AG04449 (cell line): ENCODE results near the gene RAPGEF3.

ENCODE experiments used
- CTCF ChIA-PET: fragments of 350-600 bp; formaldehyde crosslinking; extraction: SDS; loops from one replicate; lab custom pipeline; 2021; ENCODE audit warnings: antibody characterized with exemption; lab: Yijun Ruan, JAX
- POLR2A ChIA-PET: fragments of 400-600, 350-600 bp; formaldehyde crosslinking; extraction: SDS; loops from one replicate; lab custom pipeline; 2020; ENCODE audit warnings: antibody characterized with exemption, inconsistent platforms; lab: Yijun Ruan, JAX
- DNase-seq: peaks from one replicate; pipeline ENCODE4 v3.0.0-alpha.2; 2010; ENCODE audit warnings: low read depth, low spot score
- H3K4me3 ChIP-seq: 2 replicates; pipeline ENCODE4 v1.5.1; 2011; ENCODE audit warnings: low read depth, mild to moderate bottlenecking, control low read depth, low read length
- CTCF ChIP-seq: IDR thresholded peaks from one replicate; pipeline ENCODE4 v1.5.1; 2011; ENCODE audit warnings: mild to moderate bottlenecking, moderate library complexity, low read length, control low read depth, inconsistent platforms; ENCODE audit not compliant: insufficient read depth; ENCODE audit errors: missing control alignments

Gene RAPGEF3

GRCh38 chr12:47750229-47750798, 8.4 kb downstream of the RAPGEF3 start:
- CTCF ChIA-PET: interaction anchor here (0.9 to 14.3 kb wide), 4 partner anchors 7 to 34 kb away, joined by 3 to 349 read pairs (median 234); partner anchors contain the start of gene SLC48A1
- DNase-seq: no peak
- no peak overlapping the region for H3K4me3 ChIP-seq
- no peak for TF ChIP-seq CTCF
- POLR2A ChIA-PET: no interaction called here

- POLR2A ChIA-PET: no interaction called here
- CTCF ChIA-PET: interaction anchor here (0.8 to 2.1 kb wide), 3 partner anchors 18 to 90 kb away, joined by 3 to 11 read pairs (median 4); no protein-coding TSS in a partner anchor
- no peak for TF ChIP-seq CTCF
Measured at GRCh38 chr12:47748899-47749298, 9.8 kb downstream of the RAPGEF3 start.

GRCh38 chr12:47748507-47748828, 10.2 kb downstream of the RAPGEF3 start:
- ChIA-PET POLR2A (no interaction called here), CTCF (interaction anchor here (1.2 to 10.3 kb wide), 3 partner anchors 8 to 91 kb away, joined by 4 to 349 read pairs (median 11); partner anchors contain the start of gene RAPGEF3)
- no peak for TF ChIP-seq CTCF
- H3K4me3 ChIP-seq: no peak overlapping the region
- DNase-seq: no peak

More at GRCh38 chr12:47748899-47749298, 9.8 kb downstream of the RAPGEF3 start:
- H3K4me3 ChIP-seq: no peak overlapping the region
- no peak for DNase-seq

- no peak for TF ChIP-seq CTCF
- POLR2A ChIA-PET: no interaction called here
- CTCF ChIA-PET: interaction anchor here (0.9 to 10.3 kb wide), 5 partner anchors 9 to 91 kb away, joined by 4 to 349 read pairs (median 5); partner anchors contain the start of gene RAPGEF3
- no peak overlapping the region for H3K4me3 ChIP-seq
- no peak for DNase-seq
Measured at GRCh38 chr12:47747596-47748506, 10.8 kb downstream of the RAPGEF3 start.

- no peak for TF ChIP-seq CTCF
- DNase-seq: no peak
- ChIA-PET POLR2A (no interaction called here), CTCF (interaction anchor here (0.9 to 10.3 kb wide), 4 partner anchors 10 to 92 kb away, joined by 4 to 349 read pairs (median 8); partner anchors contain the start of gene RAPGEF3)
- no peak overlapping the region for H3K4me3 ChIP-seq
Measured at GRCh38 chr12:47747126-47747525, 11.6 kb downstream of the RAPGEF3 start.

GRCh38 chr12:47746523-47746922, 12.2 kb downstream of the RAPGEF3 start:
- ChIA-PET CTCF (interaction anchor here (0.9 to 11.9 kb wide), 4 partner anchors 10 to 92 kb away, joined by 4 to 349 read pairs (median 156); partner anchors contain the start of genes ENDOU and RAPGEF3), POLR2A (no interaction called here)
- TF ChIP-seq CTCF: no peak
- DNase-seq: no peak
- no peak overlapping the region for H3K4me3 ChIP-seq
